ENCODE measurements around the gene TMEM132C.

DNA sequence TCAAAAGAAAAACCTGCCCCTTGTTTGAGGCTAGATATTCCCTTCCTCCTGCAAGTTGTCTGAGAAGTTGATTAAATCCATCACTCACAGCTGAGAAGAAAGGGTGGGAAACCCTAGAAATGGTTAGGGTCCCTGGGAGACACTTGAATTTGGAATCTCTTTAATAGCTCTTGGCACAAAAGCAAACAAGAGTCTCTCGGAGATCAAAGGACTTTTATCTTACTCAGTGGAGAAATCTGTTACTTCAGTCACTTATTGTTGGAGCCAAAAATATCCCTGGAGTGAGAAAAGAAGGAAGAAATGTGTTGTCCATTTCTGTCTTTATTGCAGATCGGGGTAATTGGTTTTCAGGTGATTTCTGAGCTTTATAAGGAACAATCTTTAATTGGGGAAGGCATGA lies 47.0 kb downstream of the TMEM132C start:
- no peak for TF ChIP-seq POLR2A (IDR thresholded peaks at IDR 0.05; ENCODE audit: low read depth, low read length)
- TF ChIP-seq, protein P1, sequence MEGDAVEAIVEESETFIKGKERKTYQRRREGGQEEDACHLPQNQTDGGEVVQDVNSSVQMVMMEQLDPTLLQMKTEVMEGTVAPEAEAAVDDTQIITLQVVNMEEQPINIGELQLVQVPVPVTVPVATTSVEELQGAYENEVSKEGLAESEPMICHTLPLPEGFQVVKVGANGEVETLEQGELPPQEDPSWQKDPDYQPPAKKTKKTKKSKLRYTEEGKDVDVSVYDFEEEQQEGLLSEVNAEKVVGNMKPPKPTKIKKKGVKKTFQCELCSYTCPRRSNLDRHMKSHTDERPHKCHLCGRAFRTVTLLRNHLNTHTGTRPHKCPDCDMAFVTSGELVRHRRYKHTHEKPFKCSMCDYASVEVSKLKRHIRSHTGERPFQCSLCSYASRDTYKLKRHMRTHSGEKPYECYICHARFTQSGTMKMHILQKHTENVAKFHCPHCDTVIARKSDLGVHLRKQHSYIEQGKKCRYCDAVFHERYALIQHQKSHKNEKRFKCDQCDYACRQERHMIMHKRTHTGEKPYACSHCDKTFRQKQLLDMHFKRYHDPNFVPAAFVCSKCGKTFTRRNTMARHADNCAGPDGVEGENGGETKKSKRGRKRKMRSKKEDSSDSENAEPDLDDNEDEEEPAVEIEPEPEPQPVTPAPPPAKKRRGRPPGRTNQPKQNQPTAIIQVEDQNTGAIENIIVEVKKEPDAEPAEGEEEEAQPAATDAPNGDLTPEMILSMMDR (conservative IDR thresholded peaks at IDR 0.05; ENCODE audit: low read depth, low read length) = no peak

All from IMR-90 (cell line).